Measurements from ENCODE around the gene C2orf78. TPM values are rescaled to one million over a fixed set of nuclear protein-coding genes. Genes with fewer than 3 reads are reported as not detected.

C2orf78 gene
- polyA plus RNA-seq, 1 of the 3 experiments (the other 2 are of a cell fraction), result 0.02 TPM

- WGBS (ENCODE audit: low lambda C conversion rate), result under 1% methylated on average over 38 of the region's 48 CpGs
- POLR2A ChIA-PET, result interaction anchor here (0.8 to 1.3 kb wide), 9 partner anchors 92 to 506 kb away, joined by 3 to 9 read pairs (median 4); partner anchors contain the start of genes BOLA3, MOB1A, MTHFD2 and TPRKB
- TF ChIP-seq USF1 (IDR thresholded peaks at IDR 0.05; ENCODE audit: borderline replicate concordance, low read depth), result peak; percentile 63; the same call in 1 of the 2 replicates
- peak; percentile 96 for TF ChIP-seq PBX3 (IDR thresholded peaks at IDR 0.05)
- no peak for TF ChIP-seq SIN3A (IDR thresholded peaks at IDR 0.05; ENCODE audit: borderline replicate concordance, low read depth, low read length)
- TF ChIP-seq USF2 (IDR thresholded peaks at IDR 0.05; ENCODE audit: borderline replicate concordance, low read depth, low read length), result no peak
- TF ChIP-seq TCF12 (IDR thresholded peaks at IDR 0.05), result no peak
- no peak for TF ChIP-seq GATA2 (CRISPR knock-in tag; IDR thresholded peaks at IDR 0.05)
- TF ChIP-seq MEF2A (IDR thresholded peaks at IDR 0.05; ENCODE audit: borderline replicate concordance, low read depth), result no peak
- no peak for TF ChIP-seq NRF1 (IDR thresholded peaks at IDR 0.05; ENCODE audit: low read depth, low read length)
- peak; percentile 40; the same call in 1 of the 2 replicates for TF ChIP-seq NFIC (IDR thresholded peaks at IDR 0.05; ENCODE audit: borderline replicate concordance)
- TF ChIP-seq ZBTB33 (IDR thresholded peaks at IDR 0.05; ENCODE audit: borderline replicate concordance, low read depth), result no peak
- TF ChIP-seq POLR2AphosphoS5 (IDR thresholded peaks at IDR 0.05; ENCODE audit: low read depth, low read length), result peak; percentile 73; the same call in 1 of the 2 replicates
- no peak for TF ChIP-seq FOSL2 (IDR thresholded peaks at IDR 0.05; ENCODE audit: borderline replicate concordance, low read depth)
- peak; percentile 87 for TF ChIP-seq GABPA (IDR thresholded peaks at IDR 0.05; ENCODE audit: low read depth)
- TF ChIP-seq CHD2 (IDR thresholded peaks at IDR 0.05; ENCODE audit: low read length, partially characterized antibody), result no peak
- peak; percentile 66 for TF ChIP-seq MAX (IDR thresholded peaks at IDR 0.05; ENCODE audit: low read depth)
- no peak for TF ChIP-seq RXRA (IDR thresholded peaks at IDR 0.05; ENCODE audit: borderline replicate concordance, low read depth)
- no peak for TF ChIP-seq SMC3 (IDR thresholded peaks at IDR 0.05; ENCODE audit: low read depth, low read length)
- no peak for TF ChIP-seq REST (IDR thresholded peaks at IDR 0.05; ENCODE audit: low read depth, low read length)
- TF ChIP-seq FOXM1 (IDR thresholded peaks at IDR 0.05; ENCODE audit: low read depth), result no peak
- no peak for TF ChIP-seq CTCF (IDR thresholded peaks at IDR 0.05)
- no peak for TF ChIP-seq TEAD4 (IDR thresholded peaks at IDR 0.05; ENCODE audit: borderline replicate concordance, insufficient read depth)
- no peak for TF ChIP-seq JUND (IDR thresholded peaks at IDR 0.05)
Observed at GRCh38 chr2:73828818-73829570, 45.0 kb downstream of the C2orf78 start, which contains the start of gene STAMBP. TSS of gene STAMBP (plus strand) at chr2:73828961. CDS start at chr2:73830857, 1,896 bp downstream.

More at GRCh38 chr2:73828818-73829570, 45.0 kb downstream of the C2orf78 start, which contains the start of gene STAMBP:
- Histone ChIP-seq H3K79me2 (ENCODE audit: insufficient read depth) (peaks cover 39% of the 10 kb centered on the region), H3K36me3 (replicated peaks in 1 of 2; ENCODE audit: control insufficient read depth in 1 of 2, insufficient read depth in 2 of 2, low read length in 1 of 2) (peaks cover 17 to 26% of the 10 kb centered on the region in 2 experiments), H3K4me3 (ENCODE audit: low read depth in 2 of 2, low read length in 1 of 2) (peak within 1 kb of the TSS; percentile 86 to 96), H3K9me2 (no peaks in the 10 kb centered on the region), H3K9me3 (no peaks in the 10 kb centered on the region), H3K9ac (peak within 1 kb of the TSS; percentile 77), H3F3A (replicated peaks; ENCODE audit: insufficient read depth) (peaks cover 25% of the 10 kb centered on the region), H3K4me2 (peak within 1 kb of the TSS; percentile 92), H3K27ac (ENCODE audit: low read depth in 2 of 2, low read length in 1 of 2) (peak within 1 kb of the TSS; percentile 87 to 88), H4K20me1 (ENCODE audit: insufficient read depth) (no peaks in the 10 kb centered on the region), H2AFZ (ENCODE audit: low read depth) (peak within 1 kb of the TSS; percentile 98), H3K4me1 (ENCODE audit: control insufficient read depth in 1 of 2, insufficient read depth in 2 of 2, low read depth in 1 of 2, low read length in 1 of 2) (peaks cover 14 to 19% of the 10 kb centered on the region in 2 experiments; a peak in 3 of 4 replicates), H3K27me3 (ENCODE audit: insufficient read depth) (no peaks in the 10 kb centered on the region)
- DNase-seq, result peak; percentile 94
- CTCF ChIA-PET, result interaction anchor here (0.7 to 9.4 kb wide), 6 partner anchors 266 to 506 kb away, joined by 3 to 155 read pairs (median 6); partner anchors contain the start of gene BOLA3
